IMR-90 (cell line): Measurements from ENCODE around the gene DPEP2NB.

Experiments
- CEBPB ChIP-seq: IDR thresholded peaks from 2 replicates; pipeline ENCODE4 v1.6.1; 2012; ENCODE audit warnings: low read depth, low read length, improper control_type of control experiment
- CTCF ChIP-seq: conservative IDR thresholded peaks from 2 replicates; pipeline ENCODE4 v1.5.1; 2012; ENCODE audit warnings: mild to moderate bottlenecking, low read depth, low read length, improper control_type of control experiment
- MAZ ChIP-seq: IDR thresholded peaks from 2 replicates; pipeline ENCODE4 v1.6.1; 2012; ENCODE audit warnings: low read depth, mild to moderate bottlenecking, low read length, improper control_type of control experiment, moderate library complexity, borderline replicate concordance
- POLR2A ChIP-seq: IDR thresholded peaks from 2 replicates; pipeline ENCODE4 v1.6.1; 2012; ENCODE audit warnings: mild to moderate bottlenecking, low read depth, low read length
- RAD21 ChIP-seq: IDR thresholded peaks from 2 replicates; pipeline ENCODE4 v1.6.1; 2012; ENCODE audit warnings: low read length, improper control_type of control experiment
- USF2 ChIP-seq: fragments of 150-350 bp; IDR thresholded peaks from 2 replicates; pipeline ENCODE4 v1.6.1; 2017; ENCODE audit warnings: mild to moderate bottlenecking, antibody characterized with exemption, low read length, low read depth

- no peak for TF ChIP-seq MAZ
- TF ChIP-seq RAD21: no peak
- no peak for TF ChIP-seq CTCF
- TF ChIP-seq USF2: no peak
- no peak for TF ChIP-seq CEBPB
- no peak for TF ChIP-seq POLR2A
Observed at GRCh38 chr16:68033101-68033500, 17.4 kb upstream of the DPEP2NB start.
